K562 (cell line): ENCODE measurements around the gene EFNA5. TPM values are rescaled to one million over a fixed set of nuclear protein-coding genes. Genes with fewer than 3 reads are reported as not detected.

Experiments used
- ATAC-seq: fragments of 200-7000 bp; cut with Tn5 transposase; 3 replicates; pipeline ENCODE4 v1.9.1; 2020; ENCODE audit warnings: moderate library complexity
- BruUV-seq: library from RNA; stranded (reverse); fragments of 400-500 nt; replicated peaks from 2 replicates; lab custom pipeline; 2021; lab: Mats Ljungman, UMichigan
- CTCF ChIA-PET: fragments of 300-600 bp; formaldehyde crosslinking; extraction: SDS; loops from one replicate; lab custom pipeline; 2021; ENCODE audit warnings: low intra/inter-chr PET ratio; lab: Yijun Ruan, JAX
- POLR2A ChIA-PET: fragments of 300-600, 350-650 bp; sonication (Branson Sonifier 250); formaldehyde crosslinking; extraction: SDS; loops from one replicate; lab custom pipeline; 2021; ENCODE audit warnings: antibody characterized with exemption, inconsistent platforms; lab: Yijun Ruan, JAX
- DNase-seq, 4 experiments: peaks; one replicate each; pipeline versions ENCODE4 v3.0.0 to v3.0.0-alpha.2; 2011 to 2018; ENCODE audit warnings: low spot score in 3 of 4, mixed read lengths in 3 of 4; ENCODE audit errors: extremely low read depth in 1 of 4
- FAIRE-seq: peaks from 2 replicates; lab custom pipeline; 2011; peaks lifted over from hg19 to GRCh38; lab: Jason Lieb, UNC
- H2AFZ ChIP-seq: 2 replicates; pipeline ENCODE4 v1.6.0; 2011; ENCODE audit warnings: low read depth, low read length, control low read depth, inconsistent platforms
- H3K27ac ChIP-seq: fragments of 200-600 bp; 3 replicates; pipeline ENCODE4 v1.8.0; 2011; ENCODE audit warnings: low read depth, mild to moderate bottlenecking, control low read depth, inconsistent platforms, low read length, moderate library complexity, mixed read lengths; ENCODE audit errors: extremely low read depth
- H3K27me3 ChIP-seq, 2 experiments: fragments of 300-600 bp in 1 of 2; 2 replicates in 1 of 2; 3 replicates in 1 of 2; pipeline versions ENCODE4 v1.6.0 to v1.8.0; 2011; ENCODE audit warnings: inconsistent platforms in 2 of 2, low read length in 2 of 2, mild to moderate bottlenecking in 1 of 2, mixed read lengths in 1 of 2, moderate library complexity in 1 of 2; ENCODE audit not compliant: control insufficient read depth in 2 of 2, insufficient read depth in 2 of 2
- H3K36me3 ChIP-seq: fragments of 300-600 bp; 3 replicates; pipeline ENCODE4 v1.8.0; 2011; ENCODE audit warnings: mild to moderate bottlenecking, low read length, inconsistent platforms; ENCODE audit not compliant: control insufficient read depth, insufficient read depth
- H3K4me1 ChIP-seq, 2 experiments: fragments of 200-600 bp in 1 of 2; replicated peaks in 1 of 2; 2 replicates in 1 of 2; 3 replicates in 1 of 2; pipeline versions ENCODE4 v1.5.1 to v1.8.0; 2011; ENCODE audit warnings: inconsistent platforms in 2 of 2, low read length in 2 of 2, mild to moderate bottlenecking in 1 of 2, mixed read lengths in 1 of 2, moderate library complexity in 1 of 2; ENCODE audit not compliant: control insufficient read depth in 2 of 2, insufficient read depth in 2 of 2
- H3K4me2 ChIP-seq: 2 replicates; pipeline ENCODE4 v1.6.1; 2011; ENCODE audit warnings: low read length, control low read depth, inconsistent platforms, mixed read lengths; ENCODE audit not compliant: insufficient read depth
- H3K4me3 ChIP-seq: fragments of 200-600 bp; sonication (generic), shearing (Covaris generic); 2 replicates; pipeline ENCODE4 v1.5.1; 2016; ENCODE audit warnings: control low read depth, inconsistent platforms
- H3K79me2 ChIP-seq: fragments of 200-600 bp; 3 replicates; pipeline ENCODE4 v1.8.0; 2011; ENCODE audit warnings: low read length, inconsistent platforms; ENCODE audit not compliant: control insufficient read depth, insufficient read depth
- H3K9ac ChIP-seq, 2 experiments: 2 replicates each; pipeline versions ENCODE4 v1.6.0 to v1.6.1; 2011; ENCODE audit warnings: low read depth in 2 of 2, low read length in 2 of 2, control low read depth in 1 of 2, inconsistent platforms in 1 of 2, mild to moderate bottlenecking in 1 of 2, mixed read lengths in 1 of 2; ENCODE audit not compliant: insufficient read depth in 1 of 2
- H3K9me1 ChIP-seq: one replicate; pipeline ENCODE4 v1.6.0; 2011; ENCODE audit warnings: inconsistent platforms, mild to moderate bottlenecking, low read length, moderate library complexity; ENCODE audit not compliant: control insufficient read depth, insufficient read depth
- H3K9me3 ChIP-seq: replicated peaks from 2 replicates; pipeline ENCODE4 v1.5.1; 2011; ENCODE audit warnings: low read depth, low read length, inconsistent platforms; ENCODE audit not compliant: control insufficient read depth, insufficient read depth
- H4K20me1 ChIP-seq: replicated peaks from 2 replicates; pipeline ENCODE4 v1.6.1; 2011; ENCODE audit warnings: low read length, inconsistent platforms, mixed read lengths; ENCODE audit not compliant: control insufficient read depth, insufficient read depth
- RBM17 ChIP-seq: fragments of 200-400 bp; formaldehyde crosslinking; IDR thresholded peaks from 2 replicates; pipeline ENCODE4 v1.6.1; 2017; ENCODE audit warnings: low read depth, mild to moderate bottlenecking, low read length, borderline replicate concordance
- ZNF592 ChIP-seq: fragments of 450-650 bp; IDR thresholded peaks from 2 replicates; pipeline ENCODE4 v1.6.1; 2017; ENCODE audit warnings: antibody characterized with exemption, mild to moderate bottlenecking
- WGBS: fragments of 100-300 bp; shearing (Covaris generic); methylation state at CpG from one replicate; pipeline ENCODE4 v1.1.6; 2016; ENCODE audit warnings: low coverage, mixed read lengths; ENCODE audit not compliant: insufficient coverage; ENCODE audit errors: missing lambda C conversion rate; 5-methylcytosine and 5-hydroxymethylcytosine counted together
- in situ Hi-C: fragments of 300-500 bp; cut with MboI; formaldehyde crosslinking; loops from 4 replicates; pipeline ENCODE4 v1.15.0; 2018; ENCODE audit warnings: inconsistent platforms, mixed read lengths
- intact Hi-C: fragments of 100-400 bp; cut with micrococcal nuclease; formaldehyde crosslinking; loops from 2 replicates; pipeline ENCODE4 v1.14.2; 2022
- polyA plus RNA-seq, 8 experiments: library from polyadenylated mRNA; depleted of rRNA in 4 of 8; stranded (reverse) in 5 of 8; unstranded in 3 of 8; fragments of >200 nt; fragmentation: Nextera tagmentation in 2 of 8; fragmentation: Illumina TruSeq in 1 of 8; extraction: Ambion mirVana in 2 of 8; extraction: Trizol in 1 of 8; gene quantifications; 2 replicates each; pipeline versions ENCODE4 v1.2.1 to v1.2.3, GENCODE V29; 2011 to 2014; ENCODE audit warnings: inconsistent platforms in 1 of 8, missing spikeins in 1 of 8
- total RNA-seq, 7 experiments: library from RNA; depleted of rRNA in 6 of 7; stranded (reverse); fragments of >200 nt in 6 of 7; fragmentation: Illumina TruSeq in 2 of 7; extraction: Trizol in 2 of 7; gene quantifications; 2 replicates each; pipeline versions ENCODE4 v1.2.1 to v1.2.3, GENCODE V29; 2011 to 2021; ENCODE audit warnings: low replicate concordance in 1 of 7

EFNA5 gene
- total and polyA plus RNA-seq, 9 of the 15 experiments (the other 6 are each of a cell fraction or from before 2014, with no cell fraction given), result 0.20 TPM; not detected in 8

DNA sequence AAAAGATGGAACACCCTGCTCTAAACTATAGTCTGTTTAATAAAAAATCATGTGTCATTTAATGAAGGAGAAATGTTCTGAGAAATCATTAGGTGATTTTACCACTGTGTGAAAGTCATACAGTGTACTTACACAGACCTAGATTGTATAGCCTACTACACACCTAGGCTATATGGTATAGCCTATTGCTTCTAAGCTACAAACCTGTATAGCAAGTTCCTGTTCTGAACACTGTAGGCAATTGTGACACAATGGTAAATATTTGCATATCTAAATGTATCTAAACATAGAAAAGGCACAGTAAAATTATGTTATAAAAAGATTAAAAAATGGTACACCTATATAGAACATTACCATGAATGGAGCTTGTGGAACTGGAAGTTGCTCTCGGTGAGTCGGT is 40.6 kb downstream of the EFNA5 start:
- Histone ChIP-seq H3K9ac (no peak overlapping the region), H4K20me1 (no peaks in the 10 kb centered on the region), H3K27ac (no peak overlapping the region), H2AFZ (no peak overlapping the region), H3K9me3 (no peaks in the 10 kb centered on the region), H3K79me2 (no peaks in the 10 kb centered on the region), H3K36me3 (no peaks in the 10 kb centered on the region), H3K4me3 (no peak overlapping the region), H3K9me1 (no peaks in the 10 kb centered on the region), H3K4me1 (no peaks in the 10 kb centered on the region), H3K4me2 (no peak overlapping the region), H3K27me3 (no peaks in the 10 kb centered on the region)
- no peak for DNase-seq
- no peak for TF ChIP-seq RBM17
- no peak for TF ChIP-seq ZNF592
- CTCF ChIA-PET, result no interaction called here
- intact Hi-C loops, result no loop called here
- POLR2A ChIA-PET, result interaction anchor here (0.6 kb wide), 1 partner anchor 11 kb away, joined by 4 read pairs; no protein-coding TSS in a partner anchor
- ATAC-seq, result no peak
- FAIRE-seq, result no peak
- 0% methylated on average over 2 of the region's 2 CpGs for WGBS
- in situ Hi-C loops, result no loop called here
- no TSS peak for BruUV-seq
